Measurements from ENCODE around the gene CETP. TPM values are rescaled to one million over a fixed set of nuclear protein-coding genes. Genes with fewer than 3 reads are reported as not detected.

CETP gene
- total RNA-seq, 4 donors from 2014 or later: 0.19 to 0.32 (median 0.31) TPM; not detected in 1

GRCh38 chr16:56946767-56947603 is 14.8 kb upstream of the CETP start:
- Histone ChIP-seq H3K4me1 (peaks cover 0 to 17% (median 0%) of the 10 kb centered on the region in 3 donors), H3K27ac (no peak overlapping the region), H3K9me3 (no peaks in the 10 kb centered on the region), H3K36me3 (peaks cover 15 to 45% (median 22%) of the 10 kb centered on the region in 3 donors), H3K27me3 (peaks cover 0 to 23% (median 0%) of the 10 kb centered on the region in 4 donors), H3K4me3 (no peak overlapping the region)
- TF ChIP-seq, protein P1, sequence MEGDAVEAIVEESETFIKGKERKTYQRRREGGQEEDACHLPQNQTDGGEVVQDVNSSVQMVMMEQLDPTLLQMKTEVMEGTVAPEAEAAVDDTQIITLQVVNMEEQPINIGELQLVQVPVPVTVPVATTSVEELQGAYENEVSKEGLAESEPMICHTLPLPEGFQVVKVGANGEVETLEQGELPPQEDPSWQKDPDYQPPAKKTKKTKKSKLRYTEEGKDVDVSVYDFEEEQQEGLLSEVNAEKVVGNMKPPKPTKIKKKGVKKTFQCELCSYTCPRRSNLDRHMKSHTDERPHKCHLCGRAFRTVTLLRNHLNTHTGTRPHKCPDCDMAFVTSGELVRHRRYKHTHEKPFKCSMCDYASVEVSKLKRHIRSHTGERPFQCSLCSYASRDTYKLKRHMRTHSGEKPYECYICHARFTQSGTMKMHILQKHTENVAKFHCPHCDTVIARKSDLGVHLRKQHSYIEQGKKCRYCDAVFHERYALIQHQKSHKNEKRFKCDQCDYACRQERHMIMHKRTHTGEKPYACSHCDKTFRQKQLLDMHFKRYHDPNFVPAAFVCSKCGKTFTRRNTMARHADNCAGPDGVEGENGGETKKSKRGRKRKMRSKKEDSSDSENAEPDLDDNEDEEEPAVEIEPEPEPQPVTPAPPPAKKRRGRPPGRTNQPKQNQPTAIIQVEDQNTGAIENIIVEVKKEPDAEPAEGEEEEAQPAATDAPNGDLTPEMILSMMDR (IDR thresholded peaks at IDR 0.05): no peak
- TF ChIP-seq POLR2A (IDR thresholded peaks at IDR 0.05): no peak
- intact Hi-C loops (cut with DNase I): no loop called here
- DNase-seq: no peak
- WGBS, 2 donors: 82 to 94% methylated on average over 7 of the region's 10 CpGs

- Histone ChIP-seq H3K27me3 (peaks cover 0 to 29% (median 0%) of the 10 kb centered on the region in 4 donors), H3K4me3 (no peak overlapping the region), H3K4me1 (peaks cover 0 to 17% (median 0%) of the 10 kb centered on the region in 3 donors), H3K9me3 (no peaks in the 10 kb centered on the region), H3K27ac (no peak overlapping the region), H3K36me3 (peaks cover 12 to 39% (median 16%) of the 10 kb centered on the region in 3 donors)
- TF ChIP-seq, protein P1 (IDR thresholded peaks at IDR 0.05): no peak
- no peak for TF ChIP-seq POLR2A (IDR thresholded peaks at IDR 0.05)
- WGBS, 2 donors: 84 to 89% methylated on average over 1 to 2 of the region's 2 CpGs
- intact Hi-C loops (cut with DNase I): no loop called here
- no peak for DNase-seq
Measured at GRCh38 chr16:56947604-56947995, 14.2 kb upstream of the CETP start.

DNA sequence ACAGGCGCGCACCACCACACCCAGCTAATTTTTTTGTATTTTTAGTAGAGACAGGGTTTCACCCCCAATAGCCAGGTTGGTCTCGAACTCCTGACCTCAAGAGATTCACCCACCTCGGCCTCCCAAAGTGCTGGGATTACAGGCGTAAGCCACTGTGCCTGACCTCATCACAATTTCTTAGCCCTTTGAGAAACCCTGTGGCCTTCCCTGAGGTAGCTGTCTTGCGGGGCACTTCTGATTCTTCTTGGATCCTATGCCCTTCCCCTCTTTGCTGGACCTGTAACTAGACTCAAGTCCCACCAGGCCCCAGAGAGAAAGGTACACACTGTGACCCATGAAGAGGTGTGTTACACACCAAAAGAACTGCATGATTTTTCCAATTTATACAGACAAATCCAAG is 13.5 kb upstream of the CETP start:
- Histone ChIP-seq H3K36me3 (peaks cover 6 to 33% (median 10%) of the 10 kb centered on the region in 3 donors), H3K4me3 (no peak overlapping the region), H3K9me3 (no peaks in the 10 kb centered on the region), H3K27ac (no peak overlapping the region), H3K27me3 (peaks cover 0 to 36% (median 0%) of the 10 kb centered on the region in 4 donors), H3K4me1 (peaks cover 0 to 11% (median 0%) of the 10 kb centered on the region in 3 donors)
- intact Hi-C loops (cut with DNase I): no loop called here
- 91 to 98% methylated on average over 6 of the region's 6 CpGs for WGBS, 2 donors
- DNase-seq: no peak
- TF ChIP-seq, protein P1 (IDR thresholded peaks at IDR 0.05): no peak
- no peak for TF ChIP-seq POLR2A (IDR thresholded peaks at IDR 0.05)

GRCh38 chr16:56950051-56950450 is 11.7 kb upstream of the CETP start:
- WGBS, 2 donors: 81 to 87% methylated on average over 3 to 4 of the region's 4 CpGs
- H3K4me3 ChIP-seq: no peak overlapping the region

More at GRCh38 chr16:56950051-56950450, 11.7 kb upstream of the CETP start:
- Histone ChIP-seq H3K36me3 (peaks cover 4 to 15% (median 5%) of the 10 kb centered on the region in 3 donors), H3K27ac (no peak overlapping the region), H3K4me1 (peaks cover 0 to 5% (median 0%) of the 10 kb centered on the region in 3 donors), H3K27me3 (peaks cover 0 to 54% (median 0%) of the 10 kb centered on the region in 4 donors), H3K9me3 (no peaks in the 10 kb centered on the region)
- intact Hi-C loops (cut with DNase I): loop anchor here (5.0 kb wide), 1 partner anchor 83 kb away; the partner anchor contains the start of gene SLC12A3
- no peak for DNase-seq
- TF ChIP-seq POLR2A (IDR thresholded peaks at IDR 0.05): no peak
- TF ChIP-seq, protein P1 (IDR thresholded peaks at IDR 0.05): no peak

All from esophagus squamous epithelium (tissue), 5 donors.